Astrocyte of the hippocampus (primary cell): Measurements from ENCODE around the gene C1orf50.
"Not testable (repeated sequence)": the region's sequence is repeated elsewhere in the genome, so short reads cannot be mapped to it uniquely, and the experiment has no call there.

Experiments
- DNase-seq: peaks from one replicate; pipeline ENCODE4 v3.0.0; 2011; ENCODE audit warnings: low read depth, low spot score

The C1orf50 gene

DNA sequence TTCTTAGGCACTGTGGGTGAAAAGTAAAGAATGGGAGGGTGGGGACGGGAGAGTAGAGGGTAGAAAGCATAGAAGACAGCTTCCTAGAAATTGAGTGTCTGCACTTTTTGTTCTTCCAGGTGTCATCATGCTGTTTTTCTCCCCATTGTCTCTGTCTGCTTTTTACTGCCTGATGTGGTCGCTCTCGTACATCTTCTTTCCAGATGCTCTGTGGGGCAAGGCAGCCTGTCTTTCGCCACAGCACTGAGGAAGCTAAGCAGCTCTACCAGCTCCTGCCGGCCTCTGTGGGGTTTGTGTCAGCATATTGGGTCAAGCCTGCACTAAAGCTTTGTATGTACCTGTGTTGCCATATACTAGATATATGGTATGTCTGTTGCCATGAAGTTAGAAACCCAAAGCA is 30.9 kb downstream of the C1orf50 start:
- no peak for DNase-seq

DNA sequence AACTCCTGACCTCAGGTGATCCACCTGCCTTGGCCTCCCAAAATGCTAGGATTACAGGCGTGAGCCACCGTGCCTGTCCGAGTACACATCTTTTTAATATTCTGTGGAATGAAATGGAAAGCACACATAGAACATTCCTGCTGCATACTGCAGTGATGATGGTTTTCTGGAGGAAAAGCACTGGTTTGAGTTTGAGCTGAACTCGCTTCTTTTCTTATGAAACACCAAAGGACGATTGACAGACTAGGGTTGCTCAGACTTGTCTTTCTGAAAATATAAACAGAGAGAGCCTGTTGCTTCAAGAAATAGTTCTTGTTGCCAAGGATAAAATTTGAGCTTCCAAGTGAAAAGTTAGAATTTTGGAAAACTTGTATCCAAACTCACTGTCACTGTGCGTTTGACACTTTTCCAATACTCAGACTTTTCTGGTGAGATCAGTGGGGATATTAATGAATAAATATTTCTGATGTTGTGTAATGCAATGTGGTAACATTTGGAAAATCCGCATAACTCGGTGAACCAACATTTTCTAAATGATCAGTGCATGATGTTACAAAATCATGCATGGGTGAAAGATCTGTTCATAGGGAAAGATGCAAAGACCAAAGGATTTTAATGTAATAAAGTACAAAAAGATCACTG is 34.9 kb downstream of the C1orf50 start:
- no peak for DNase-seq

DNA sequence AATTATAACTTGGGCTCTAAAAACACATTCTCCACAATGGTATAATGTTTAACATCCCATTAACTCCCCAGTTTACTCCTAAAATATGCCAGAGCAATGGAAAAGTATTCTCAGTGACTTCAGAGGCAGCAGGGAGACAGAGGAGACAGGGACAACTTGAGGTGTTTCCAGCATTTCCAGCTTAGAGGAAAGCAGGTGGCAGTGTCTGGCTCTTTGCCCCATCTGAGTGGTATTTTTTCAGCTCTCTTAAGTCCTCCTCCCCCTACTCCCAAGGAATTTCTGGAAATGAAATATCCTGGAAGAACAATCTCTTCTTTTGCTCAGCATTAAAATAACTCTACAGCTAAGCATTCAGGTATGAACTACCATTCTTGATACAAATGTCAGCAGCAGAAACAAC is 39.1 kb downstream of the C1orf50 start:
- DNase-seq = no peak

- no peak for DNase-seq
Measured at GRCh38 chr1:42806593-42806992, 39.5 kb downstream of the C1orf50 start.

- DNase-seq = no peak
Measured at GRCh38 chr1:42807056-42807668, 40.1 kb downstream of the C1orf50 start.

DNA sequence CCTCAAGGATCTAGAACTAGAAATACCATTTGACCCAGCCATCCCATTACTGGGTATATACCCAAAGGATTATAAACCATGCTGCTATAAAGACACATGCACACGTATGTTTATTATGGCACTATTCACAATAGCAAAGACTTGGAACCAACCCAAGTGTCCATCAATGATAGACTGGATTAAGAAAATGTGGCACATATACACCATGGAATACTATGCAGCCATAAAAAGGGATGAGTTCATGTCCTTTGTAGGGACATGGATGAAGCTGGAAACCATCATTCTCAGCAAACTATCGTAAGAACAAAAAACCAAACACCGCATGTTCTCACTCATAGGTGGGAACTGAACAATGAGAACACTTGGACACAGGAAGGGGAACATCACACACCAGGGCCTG is 47.8 kb downstream of the C1orf50 start:
- DNase-seq = not testable (repeated sequence)

DNA sequence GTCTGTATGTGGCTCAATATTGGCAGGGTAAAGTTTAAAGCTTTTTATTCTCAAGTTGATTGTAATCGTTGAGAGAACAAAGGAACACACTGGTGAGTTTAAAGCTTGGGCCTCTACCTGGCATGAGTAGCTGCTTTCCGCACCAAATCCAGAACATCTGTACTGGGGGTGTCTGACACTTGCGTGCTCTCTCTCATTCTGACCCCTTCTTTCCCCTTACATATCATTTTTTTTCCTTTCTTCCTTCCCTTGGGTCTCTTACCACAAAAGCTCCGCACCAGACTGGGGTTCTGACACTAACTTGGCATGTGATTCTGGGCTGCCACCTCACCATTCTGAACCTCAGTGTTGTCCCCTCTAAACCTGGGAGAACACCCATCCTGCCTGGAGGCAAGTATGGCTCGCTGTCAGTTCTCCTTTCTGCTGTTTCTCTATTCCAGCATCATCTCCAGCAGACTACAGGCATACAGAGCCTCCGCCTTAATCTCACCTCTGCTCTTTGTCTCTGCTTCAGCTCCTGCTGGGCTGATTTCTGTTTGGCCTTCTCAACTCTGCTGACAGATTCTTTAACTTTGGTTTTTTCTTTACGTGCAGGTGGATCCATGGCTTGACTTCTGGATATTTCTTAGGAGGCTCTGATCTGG is 49.0 kb downstream of the C1orf50 start:
- peak; percentile 42 for DNase-seq

DNA sequence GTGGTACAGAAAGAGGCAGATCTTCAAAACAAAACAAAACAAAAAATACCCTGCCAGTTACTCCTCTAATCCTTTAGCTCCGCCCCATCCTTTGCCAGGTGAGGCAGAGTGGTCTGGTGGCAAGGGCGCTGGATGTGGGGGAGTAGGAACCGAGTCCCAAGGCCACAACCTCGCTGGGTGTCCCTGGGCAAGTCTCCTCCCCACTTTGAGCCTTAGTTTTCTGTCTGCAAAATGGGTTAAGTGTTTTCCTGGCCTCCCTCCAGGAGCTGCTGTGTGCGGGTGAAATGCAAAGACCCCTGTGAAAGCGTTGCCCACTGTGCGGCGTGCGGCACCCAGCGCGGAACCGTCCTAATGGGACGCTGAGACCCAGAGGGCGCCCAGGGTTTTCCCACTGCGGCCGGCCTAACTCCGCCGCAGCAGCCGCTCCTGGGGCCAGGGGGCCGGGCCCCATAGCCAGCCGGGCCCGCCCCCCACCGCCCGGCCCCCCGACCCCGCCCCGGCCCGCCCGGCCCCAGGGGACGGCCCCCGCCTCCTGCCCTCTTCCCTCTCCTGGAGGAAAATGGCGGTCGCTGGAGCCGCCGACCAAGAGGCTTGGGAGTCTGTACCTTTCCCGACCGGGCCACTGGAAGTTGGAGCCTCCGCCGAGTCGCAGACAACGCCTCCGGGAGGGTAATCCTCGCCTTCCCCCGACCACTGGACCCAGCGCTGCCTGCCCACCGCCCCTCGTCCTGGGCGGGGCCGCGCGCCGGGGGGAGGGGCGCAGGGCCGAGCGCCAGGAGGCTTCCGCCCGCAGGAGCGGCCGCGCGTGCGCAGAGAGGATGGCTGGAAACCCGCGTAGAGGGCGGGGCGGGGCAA is 49.8 kb downstream of the C1orf50 start, which contains the start of the genes ERMAP and SVBP:
Gene ERMAP (plus strand): TSS at position 538 of the 855 bp plus-strand sequence. CDS start 13,327 bp downstream, outside the sequence.
Gene SVBP (minus strand): TSS at position 813 of the 855 bp plus-strand sequence. CDS start 853 bp downstream, outside the sequence.
- peak; percentile 95 for DNase-seq

DNA sequence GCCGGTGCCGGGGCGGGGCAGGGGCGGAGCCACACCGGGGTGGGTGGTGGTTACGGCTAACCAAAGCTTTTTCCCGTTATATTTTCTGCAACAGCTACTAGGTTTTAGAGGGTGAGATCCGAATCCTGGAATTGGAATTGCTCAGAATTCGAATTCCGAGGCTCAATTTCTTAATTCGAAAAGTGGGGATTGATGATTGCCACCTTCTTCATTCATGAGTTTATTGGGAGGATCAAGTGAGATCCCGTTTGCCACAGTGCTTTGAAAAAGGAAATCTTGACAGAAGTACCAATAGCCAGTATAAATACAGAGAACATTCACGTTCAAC is 50.4 kb downstream of the C1orf50 start:
- no peak for DNase-seq

GRCh38 chr1:42817976-42818375 is 50.9 kb downstream of the C1orf50 start:
- DNase-seq = no peak

- no peak for DNase-seq
Measured at GRCh38 chr1:42820813-42821212, 53.8 kb downstream of the C1orf50 start.

- DNase-seq = no peak
Measured at GRCh38 chr1:42821690-42822089, 54.6 kb downstream of the C1orf50 start.

GRCh38 chr1:42822800-42823392 is 55.8 kb downstream of the C1orf50 start:
- peak; percentile 7 for DNase-seq

DNA sequence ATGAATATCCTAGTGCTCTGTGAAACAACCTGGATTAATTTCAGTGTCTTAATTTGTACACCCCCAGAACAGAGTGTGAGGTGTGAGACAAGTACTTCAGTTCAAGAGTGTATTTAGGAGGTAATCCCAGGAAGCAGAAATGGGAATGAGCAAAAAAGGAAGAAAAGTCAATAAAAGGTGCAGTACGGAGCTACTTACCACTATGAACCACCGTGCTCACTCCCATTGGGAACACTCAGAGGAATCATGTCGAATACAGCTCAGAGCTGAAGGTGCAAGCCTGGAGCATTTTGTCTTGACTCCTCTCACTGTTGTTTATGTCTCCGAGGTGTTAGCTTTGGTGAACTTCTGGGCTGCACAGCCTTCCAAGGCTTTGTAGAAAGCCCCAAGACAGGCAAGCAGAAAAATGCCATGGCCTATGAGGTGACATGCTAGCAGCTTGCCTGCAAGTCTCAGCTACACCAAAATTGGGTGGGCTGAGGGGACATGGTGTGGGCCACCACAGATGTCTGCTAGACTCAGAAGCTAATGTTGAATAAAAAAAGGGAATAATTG is 57.5 kb downstream of the C1orf50 start:
- DNase-seq = no peak

GRCh38 chr1:42825036-42825851 is 58.2 kb downstream of the C1orf50 start:
- DNase-seq = no peak
